HG03378 (cell line): ENCODE data around the gene ABHD13.
"Not testable (repeated sequence)": the region's sequence is repeated elsewhere in the genome, so short reads cannot be mapped to it uniquely, and the experiment has no call there.

Experiments used
- ATAC-seq: cut with Tn5 transposase; IDR thresholded peaks from one replicate; pipeline ENCODE4 v1.9.1; 2021; ENCODE audit warnings: mild to moderate bottlenecking, moderate library complexity; ENCODE audit not compliant: unreplicated experiment

Gene ABHD13

DNA sequence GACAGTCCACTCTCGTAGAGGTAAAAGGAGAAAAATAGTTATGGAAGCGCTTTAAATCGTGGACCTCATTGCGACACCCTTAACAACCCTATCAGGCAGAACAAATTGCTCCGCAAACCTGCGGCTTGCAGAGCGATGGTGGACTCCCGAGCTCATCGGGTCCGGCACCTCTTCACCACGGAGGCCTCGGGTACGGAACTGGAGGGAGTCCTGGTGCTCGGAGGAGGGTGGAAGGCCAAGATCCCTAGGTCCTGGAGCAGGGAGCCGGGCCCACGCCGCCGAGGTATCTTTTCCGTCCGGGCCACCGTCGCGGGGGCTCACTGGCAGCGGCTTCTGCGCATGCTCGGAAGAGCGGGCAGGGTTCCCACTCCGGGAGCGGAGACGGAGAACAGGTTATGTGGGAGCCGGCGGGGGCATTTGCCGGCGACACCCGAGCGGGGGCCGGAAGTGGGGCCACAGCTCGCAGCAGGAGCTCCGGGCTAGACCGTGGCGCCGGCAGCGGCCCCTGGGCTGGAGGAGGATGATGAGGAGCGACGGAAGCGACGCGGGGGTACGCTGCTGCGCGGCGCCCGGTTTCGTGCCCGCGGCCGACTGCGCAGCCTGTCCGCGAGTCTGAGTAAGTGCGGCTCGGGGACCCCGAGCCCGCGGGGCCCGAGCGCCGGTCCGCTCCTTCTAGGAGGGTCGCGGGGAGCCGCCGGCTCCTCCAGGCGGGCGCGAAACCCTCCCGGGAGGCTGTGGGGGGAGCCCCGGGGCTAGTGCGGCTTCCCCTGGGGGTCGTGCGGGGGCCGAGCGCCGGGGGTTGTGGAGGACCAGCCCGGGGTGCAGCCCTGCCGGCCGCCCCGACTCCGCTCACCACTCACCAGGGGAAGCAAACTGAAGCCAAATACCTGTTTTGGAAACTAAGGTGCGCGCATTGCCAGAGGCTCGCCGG lies at the start of gene ABHD13:
ABHD13 (plus strand) TSS at position 349 of the 931 bp plus-strand sequence. CDS start 10,827 bp downstream, outside the sequence.
- ATAC-seq = peak; percentile 70

DNA sequence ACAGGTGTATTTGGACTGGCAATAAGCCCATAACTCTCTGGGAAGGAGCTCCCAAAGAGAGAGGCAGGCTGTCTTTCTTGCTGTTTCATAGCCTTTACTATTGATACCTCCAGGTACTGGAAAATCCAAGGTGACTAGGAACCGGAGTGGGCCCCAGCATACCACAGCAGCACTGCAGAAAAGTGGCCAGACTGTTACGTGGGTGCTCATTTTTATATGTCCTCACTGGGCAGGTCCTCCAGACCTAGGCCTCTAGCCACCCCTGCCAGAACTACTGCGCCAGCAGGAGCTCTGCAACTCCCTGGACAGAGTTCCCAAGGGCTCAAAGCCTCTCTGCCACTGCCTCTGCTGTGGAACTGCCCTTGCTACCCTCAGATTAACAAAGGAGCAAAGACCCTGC lies 49.3 kb upstream of the ABHD13 start:
- ATAC-seq = no peak

DNA sequence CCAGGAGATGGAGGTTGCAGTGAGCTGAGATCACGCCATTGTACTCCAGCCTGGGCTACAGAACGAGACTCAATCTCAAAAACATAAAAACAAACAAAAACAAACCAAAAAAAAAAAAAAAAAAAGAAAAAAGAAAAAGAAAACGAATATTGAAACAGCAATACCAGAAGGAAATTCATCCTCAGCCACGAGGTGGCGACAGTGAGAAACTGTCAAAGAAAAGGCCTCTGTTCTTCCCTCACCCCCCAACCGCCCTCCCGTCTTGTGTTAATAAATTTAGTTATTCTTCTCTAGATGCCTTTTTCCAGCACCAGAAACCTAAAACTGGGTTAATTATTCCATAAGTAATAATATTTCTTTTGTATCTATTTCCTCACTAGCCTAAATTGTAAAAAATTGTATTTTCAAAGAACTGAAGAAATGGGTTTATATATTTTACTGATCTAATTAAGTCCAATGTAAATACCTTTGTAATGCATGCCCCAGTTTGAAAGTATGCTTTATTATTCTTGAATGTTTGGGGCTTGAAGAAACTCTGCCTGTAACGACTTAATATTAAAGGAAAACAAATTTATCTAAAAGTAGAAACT lies 41.4 kb upstream of the ABHD13 start:
- no peak for ATAC-seq

DNA sequence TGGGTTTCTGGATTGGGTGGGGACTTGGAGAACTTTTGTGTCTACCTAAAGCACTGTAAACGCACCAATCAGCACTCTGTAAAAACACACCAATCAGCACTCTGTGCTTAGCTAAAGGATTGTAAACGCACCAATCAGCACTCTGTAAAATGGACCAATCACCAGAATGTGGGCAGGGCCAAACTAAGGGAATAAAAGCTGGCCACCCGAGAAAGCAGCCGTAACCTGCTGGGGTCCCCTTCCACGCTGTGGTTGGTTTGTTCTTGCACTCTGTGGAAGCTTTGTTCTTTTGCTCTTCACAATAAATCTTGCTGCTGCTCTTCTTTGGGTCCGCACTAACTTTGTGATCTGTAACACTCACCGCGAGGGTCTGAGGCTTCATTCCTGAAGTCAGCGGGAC lies 40.1 kb upstream of the ABHD13 start:
- ATAC-seq = no peak

DNA sequence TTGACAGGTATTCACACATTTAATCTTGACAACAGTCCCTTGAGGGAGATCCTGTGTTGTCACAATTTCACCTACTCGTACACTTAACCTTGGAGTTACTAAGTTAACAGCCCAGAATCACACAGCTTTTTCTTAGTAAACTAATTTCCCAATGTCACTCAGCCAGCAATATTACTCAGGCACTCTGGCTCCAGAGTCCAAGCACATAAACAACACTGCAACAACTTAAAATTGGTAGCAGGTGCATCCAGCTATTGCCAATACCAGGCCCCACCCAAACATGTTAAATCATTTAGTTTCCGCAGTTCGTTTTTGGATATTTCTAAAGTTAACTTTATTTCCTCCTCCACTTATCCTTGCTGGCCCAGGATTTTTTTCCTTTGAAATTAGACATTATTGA lies 35.5 kb upstream of the ABHD13 start:
- ATAC-seq = no peak

DNA sequence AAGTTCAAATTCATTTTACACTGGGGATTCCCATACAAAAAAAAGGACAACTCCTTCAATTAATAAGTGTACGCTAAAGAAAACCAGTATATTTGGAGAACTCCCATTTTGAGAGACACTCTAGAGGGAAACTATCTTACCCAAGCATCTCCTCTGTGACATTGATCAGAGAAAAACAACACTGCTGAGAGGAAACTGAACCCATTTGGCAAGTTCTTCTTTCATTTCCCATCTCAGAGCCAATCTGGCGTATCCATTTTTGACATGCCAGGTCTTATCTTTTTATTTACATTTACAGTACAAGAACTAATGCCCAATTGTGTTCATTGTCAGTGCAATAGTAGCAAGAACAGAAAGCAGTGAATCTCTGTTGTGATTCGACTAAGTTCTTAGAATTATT lies 33.0 kb upstream of the ABHD13 start:
- no peak for ATAC-seq

DNA sequence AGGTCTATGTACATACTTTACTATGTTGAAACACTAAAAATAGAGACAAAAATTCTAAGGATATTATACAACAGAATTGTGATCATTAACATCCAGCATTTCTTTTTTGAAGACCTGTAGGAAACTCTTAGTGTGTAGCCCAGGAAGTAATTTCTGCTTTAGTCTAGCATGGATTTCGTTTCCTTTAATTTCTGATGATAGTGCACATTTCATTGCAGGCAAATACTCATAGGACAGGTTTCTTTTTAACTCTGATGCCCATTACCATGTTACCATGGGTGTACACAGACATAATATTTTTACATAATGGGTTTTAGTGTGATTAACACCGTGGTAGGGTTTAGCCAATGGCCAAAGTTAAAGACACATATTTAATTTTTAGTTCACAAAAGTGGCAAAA lies 29.9 kb upstream of the ABHD13 start:
- ATAC-seq = no peak

DNA sequence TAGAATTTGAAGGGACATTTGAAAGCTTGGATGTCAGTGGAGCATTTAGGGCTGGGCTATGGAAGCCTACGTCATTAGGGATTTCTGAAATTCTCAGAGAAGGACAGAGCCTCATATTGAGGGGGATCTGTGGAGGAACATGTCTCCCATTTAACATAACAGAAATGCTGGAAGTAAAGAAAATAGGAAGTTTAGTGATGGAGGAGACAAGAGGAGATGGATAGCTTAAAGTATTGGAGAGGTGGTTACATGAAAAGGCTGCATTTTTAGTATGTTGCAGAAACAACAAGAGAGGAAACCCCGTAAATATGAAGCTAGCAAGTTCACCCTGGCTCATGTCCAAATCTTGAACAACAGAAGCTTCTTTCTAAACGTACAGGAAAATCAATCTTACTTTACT lies 27.3 kb upstream of the ABHD13 start:
- no peak for ATAC-seq

DNA sequence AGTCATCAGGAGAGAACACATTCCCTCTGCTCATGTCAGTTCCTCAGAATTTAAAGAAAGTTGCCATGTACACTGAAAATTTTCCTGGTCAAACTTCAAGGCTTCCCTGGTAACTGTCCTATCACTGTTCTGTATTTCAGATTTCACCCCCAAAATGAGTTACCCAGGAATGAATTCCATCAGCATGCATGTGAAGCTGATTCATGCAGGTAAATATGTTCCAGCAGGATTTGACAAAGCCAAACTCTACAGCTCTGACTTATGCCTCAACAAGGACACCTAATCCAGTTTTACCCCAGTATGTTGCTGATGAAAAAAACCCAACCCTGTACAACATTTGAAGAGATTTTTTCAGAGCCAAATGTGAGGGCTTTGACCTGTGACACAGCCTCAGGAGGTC lies 24.4 kb upstream of the ABHD13 start:
- ATAC-seq = no peak

DNA sequence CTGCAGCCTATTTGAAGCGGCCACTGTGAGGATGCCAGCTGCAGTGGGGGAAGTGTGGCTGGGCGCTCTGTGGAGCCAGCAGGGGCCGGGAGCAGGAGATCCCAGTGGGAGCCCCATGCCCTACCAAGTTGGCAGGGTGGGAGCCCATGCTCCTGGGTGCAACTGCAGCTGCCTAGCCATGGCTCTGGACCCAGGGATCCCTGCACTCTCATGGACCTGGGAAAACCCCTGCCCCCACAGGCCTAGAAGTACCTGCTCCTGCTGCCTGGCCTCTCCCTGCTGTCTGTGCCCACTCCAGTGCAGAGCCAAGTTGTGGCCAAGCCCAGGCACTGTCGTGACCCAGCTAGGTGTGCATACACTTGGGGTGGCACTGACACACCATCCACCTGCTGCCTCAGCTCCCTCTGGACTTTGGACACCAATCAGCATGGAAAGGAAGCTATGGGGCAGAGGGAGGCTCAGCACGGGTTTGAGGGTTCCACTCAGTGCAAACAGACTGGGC lies 23.7 kb upstream of the ABHD13 start:
- no peak for ATAC-seq

DNA sequence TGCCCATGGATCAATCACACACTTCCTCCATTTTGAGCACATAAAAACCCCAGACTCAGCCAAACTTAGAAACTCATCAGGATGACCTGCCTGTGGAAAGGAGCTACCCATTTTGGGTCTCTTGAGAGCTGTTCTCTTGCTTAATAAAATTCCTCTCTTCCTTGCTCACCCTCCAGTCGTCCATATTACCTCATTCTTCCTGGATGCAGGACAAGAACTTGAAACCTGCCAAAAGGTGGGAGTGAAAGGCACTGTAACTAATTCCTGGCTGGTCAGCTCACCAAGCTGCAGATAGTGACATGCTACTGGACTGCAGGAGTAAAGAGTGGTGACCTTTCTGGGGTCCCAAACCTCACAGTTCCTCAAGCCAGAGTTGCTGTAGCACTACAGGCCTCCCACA lies 23.0 kb upstream of the ABHD13 start:
- no peak for ATAC-seq

DNA sequence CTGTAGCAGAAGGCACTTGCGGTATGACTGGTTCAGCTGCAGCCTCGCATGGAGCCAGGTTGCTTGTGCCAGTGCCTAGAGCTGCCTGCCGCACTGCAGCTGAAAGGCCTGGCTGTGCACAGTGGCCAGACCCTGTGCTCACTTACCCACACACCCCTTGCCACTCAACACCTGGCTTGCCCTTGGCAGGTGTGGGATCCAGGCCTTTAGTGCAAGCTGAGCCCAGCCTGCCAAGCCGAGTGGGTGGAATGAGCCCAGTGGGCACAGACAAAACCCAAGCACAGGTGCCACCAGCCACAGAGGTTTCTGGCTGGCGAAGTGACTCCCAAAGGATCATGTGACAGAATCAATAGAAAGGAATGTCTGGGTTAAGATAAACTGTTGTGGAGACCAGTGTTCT lies 22.3 kb upstream of the ABHD13 start:
- ATAC-seq = no peak

DNA sequence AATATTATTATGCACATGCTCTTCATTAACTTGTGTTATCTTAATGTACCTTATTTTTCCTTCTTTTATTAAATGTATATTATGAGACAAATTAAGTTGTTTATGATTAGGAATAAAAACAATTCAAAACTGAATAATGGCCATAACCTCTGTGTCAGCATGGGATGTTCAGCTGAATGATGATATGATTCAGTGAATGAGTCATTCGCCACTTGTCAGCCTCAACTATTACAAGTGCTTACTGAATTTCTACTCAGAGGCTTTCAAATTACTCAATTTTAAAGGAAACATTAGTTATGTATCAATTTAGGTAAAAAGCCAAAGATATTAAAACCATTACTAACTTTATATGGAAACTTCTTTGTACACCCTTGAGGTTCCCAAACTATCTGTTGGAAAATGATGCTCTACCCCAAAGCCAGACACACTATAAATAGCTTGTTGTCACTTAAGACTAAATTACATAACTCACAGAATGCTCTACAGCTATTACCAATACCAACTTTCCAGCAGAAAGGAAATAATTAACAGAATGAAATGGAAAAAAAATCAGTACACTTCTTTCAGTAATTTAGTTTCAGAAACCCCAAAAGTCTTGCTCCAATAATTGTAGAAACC lies 17.3 kb upstream of the ABHD13 start:
- no peak for ATAC-seq

DNA sequence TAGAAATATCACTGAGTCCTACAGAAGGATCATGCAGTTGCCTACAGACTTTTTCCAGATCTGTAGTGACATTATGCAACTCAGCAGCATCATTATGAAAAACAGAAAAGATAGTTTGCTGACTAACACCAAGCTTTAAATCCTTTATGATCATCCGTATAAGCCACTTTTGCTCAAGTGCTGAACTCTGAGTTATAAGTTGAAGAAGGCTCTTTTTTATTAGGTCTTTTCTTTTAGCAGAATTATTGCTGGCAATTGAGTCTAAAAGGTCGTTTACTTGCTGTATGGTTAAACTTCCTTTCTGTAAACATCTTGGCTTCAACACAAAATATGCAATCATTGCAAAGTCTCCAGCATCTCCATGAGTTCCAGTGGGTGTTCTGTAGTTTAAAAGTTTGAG lies 7.6 kb upstream of the ABHD13 start:
- no peak for ATAC-seq

DNA sequence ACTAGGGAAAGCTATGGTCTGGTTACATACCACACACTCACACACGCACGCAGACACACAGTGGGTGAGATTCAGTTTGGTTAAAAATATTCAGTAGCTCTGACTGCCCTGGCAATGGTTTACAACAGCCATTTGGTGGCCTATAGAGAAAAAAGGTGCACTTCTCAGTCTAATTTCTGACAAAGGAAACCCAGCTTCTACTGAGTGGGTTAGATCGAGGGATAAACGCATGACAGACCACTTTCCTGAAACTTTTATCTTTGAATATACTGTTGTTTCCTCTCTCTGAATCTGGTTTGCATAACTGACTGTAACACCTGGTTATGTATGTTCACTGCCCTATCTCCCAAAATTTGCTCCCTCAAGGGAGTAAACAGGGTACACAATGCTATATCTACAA lies 5.3 kb upstream of the ABHD13 start:
- ATAC-seq = peak; percentile 54

DNA sequence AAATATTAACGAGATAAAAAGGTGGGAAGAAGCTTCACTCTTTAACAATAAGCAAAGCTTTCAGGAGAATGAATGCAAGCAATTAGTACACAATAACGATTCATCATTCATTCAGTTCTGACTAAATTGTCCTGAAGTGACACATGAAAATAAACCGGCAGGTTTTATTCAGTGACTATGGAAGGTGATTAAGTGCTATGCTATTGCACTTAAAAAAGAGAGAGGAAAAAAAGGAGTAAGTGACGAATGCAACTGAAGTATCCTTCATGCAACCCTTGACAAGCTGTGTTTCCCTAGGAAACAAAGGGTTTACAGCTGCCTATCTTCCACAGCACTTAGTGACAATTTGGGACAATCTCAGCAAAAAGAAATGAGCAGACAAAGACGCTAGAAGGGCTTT lies 4.2 kb upstream of the ABHD13 start:
- ATAC-seq = no peak

DNA sequence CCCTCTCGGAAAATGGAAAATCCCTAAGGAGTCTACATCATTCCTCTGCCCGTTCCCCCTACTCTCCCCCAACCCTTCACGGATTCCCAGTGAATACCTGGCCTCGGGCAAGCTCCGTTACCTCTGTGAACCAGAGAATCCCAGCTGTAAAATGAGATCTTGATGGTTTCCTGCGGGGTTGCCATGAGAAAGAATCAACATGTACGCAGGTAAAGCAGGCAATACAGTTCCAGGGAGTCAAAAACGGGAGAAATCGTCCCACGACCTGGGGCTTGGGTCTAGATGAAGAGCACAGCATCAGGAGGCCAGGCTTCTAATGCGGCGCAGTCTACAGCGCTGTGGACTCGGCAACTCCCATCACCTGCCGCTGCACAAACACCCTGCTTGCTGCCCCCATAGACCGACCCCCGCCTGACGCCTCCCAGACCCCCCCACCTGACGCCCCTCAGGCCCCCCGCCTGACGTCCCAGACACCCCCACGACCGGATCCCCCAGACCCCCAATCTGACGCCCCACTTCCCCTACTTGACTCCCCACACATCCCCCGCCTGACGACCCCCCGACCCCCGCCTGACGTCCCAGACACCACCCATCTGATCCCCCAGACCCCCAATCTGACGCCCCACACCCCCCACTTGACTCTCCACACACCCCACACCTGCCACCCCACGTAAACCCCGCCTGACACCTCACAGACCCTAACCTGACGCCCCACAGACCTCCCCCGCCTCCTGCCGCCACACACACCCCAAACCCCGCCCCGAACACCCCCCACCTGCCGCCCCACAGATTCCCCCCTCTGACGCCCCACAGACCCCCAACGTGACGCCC lies 3.5 kb upstream of the ABHD13 start:
- ATAC-seq = no peak

DNA sequence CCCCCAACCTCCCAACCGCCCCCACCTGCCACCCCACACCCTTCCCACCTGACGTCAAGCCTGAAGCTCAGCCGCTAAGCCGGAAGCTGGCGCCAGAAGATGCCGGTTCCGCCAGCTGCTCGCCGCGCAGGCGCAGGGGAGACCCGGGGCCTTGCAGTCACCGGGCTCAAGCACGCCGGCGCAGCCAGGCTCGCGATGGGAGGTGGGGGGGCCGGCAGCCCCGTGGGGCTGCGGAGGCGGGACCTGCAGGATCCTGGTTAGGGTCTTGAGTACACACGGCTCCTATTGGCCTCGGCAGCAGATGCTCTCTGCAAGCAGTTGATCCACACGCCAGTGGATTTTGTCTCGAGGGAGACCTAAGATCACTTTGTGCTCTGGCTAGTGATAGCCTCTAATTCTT lies 2.8 kb upstream of the ABHD13 start, which contains the start of gene LIG4:
LIG4 (minus strand) TSS at position 101 of the 400 bp plus-strand sequence. CDS start 4,268 bp downstream, outside the sequence.
- ATAC-seq = peak; percentile 48

DNA sequence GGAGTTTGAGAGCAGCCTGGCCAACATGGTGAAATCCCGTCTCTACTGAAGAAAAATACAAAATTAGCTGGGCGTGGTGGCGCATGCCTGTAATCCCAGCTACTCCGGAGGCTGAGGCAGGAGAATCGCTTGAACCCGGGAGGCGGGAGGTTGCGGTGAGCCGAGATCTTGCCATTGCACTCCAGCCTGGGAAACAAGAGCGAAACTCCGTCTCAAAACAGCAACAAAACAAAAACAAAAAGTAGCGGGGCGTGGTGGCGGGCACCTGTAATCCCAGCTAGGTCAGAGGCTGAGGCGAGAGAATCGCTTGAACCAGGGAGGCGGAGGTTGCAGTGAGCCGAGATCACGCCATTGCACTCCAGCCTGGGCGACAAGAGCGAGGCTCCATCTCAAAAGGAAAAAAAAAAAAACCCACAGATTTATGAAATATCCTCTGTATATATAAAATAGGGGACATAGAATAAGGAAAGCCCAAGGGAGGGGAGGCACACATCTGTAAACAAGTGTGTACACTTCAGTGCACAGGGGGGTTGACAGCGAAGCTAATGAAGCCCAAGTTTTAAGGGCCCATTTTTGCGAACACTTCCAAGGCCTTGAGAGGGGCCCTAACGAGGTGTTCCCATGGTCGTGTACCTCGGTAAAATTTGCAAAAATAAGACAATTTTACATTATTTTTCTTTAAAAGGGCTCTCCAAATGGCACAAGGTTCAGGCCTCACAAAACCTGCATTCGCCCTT lies 717 bp upstream of the ABHD13 start:
- not testable (repeated sequence) for ATAC-seq

DNA sequence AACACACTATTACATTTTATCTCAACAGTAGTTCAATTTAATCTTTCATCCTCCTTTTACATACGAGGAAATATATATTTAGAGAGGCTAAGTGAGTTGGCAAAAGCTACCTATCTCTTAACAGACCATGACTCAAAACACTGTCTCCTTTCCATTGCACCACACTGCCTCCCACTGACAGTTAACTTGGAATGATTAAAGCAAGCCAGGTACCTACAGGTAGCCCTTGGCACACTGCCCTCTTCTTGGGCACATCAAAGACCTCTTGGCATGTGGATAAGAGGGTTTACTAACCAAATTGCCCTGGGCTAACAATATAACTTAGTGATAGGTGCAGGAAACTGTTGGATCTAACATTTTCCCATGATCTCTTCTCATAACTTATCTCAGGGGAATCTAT lies 1.8 kb downstream of the ABHD13 start:
- ATAC-seq = no peak
